Skeletal muscle tissue (tissue), 4 donors: ENCODE measurements around the gene MFAP4. TPM values are rescaled to one million over a fixed set of nuclear protein-coding genes. Genes with fewer than 3 reads are reported as not detected.

Experiments used
- H3K27ac ChIP-seq: one replicate; pipeline ENCODE4 v1.7.0; 2013; ENCODE audit warnings: mild to moderate bottlenecking, low read depth, low read length, inconsistent platforms
- H3K27me3 ChIP-seq, 3 donors: one replicate each; pipeline ENCODE4 v1.7.0; 2013; ENCODE audit warnings: low read length in 3 of 3; ENCODE audit not compliant: control insufficient read depth in 3 of 3, insufficient read depth in 3 of 3
- H3K36me3 ChIP-seq, 3 donors: one replicate each; pipeline ENCODE4 v1.7.0; 2013; ENCODE audit warnings: low read length in 3 of 3; ENCODE audit not compliant: control insufficient read depth in 3 of 3, insufficient read depth in 3 of 3
- H3K4me1 ChIP-seq, 3 donors: one replicate each; pipeline ENCODE4 v1.7.0; 2013; ENCODE audit warnings: low read length in 3 of 3, mild to moderate bottlenecking in 3 of 3; ENCODE audit not compliant: control insufficient read depth in 3 of 3, insufficient read depth in 3 of 3
- H3K4me3 ChIP-seq, 3 donors: one replicate each; pipeline ENCODE4 v1.7.0; 2013; ENCODE audit warnings: low read length in 3 of 3
- H3K9ac ChIP-seq, 3 donors: one replicate each; pipeline ENCODE4 v1.7.0; 2013; ENCODE audit warnings: low read length in 3 of 3, mild to moderate bottlenecking in 3 of 3, moderate library complexity in 2 of 3, low read depth in 1 of 3
- H3K9me3 ChIP-seq, 3 donors: one replicate each; pipeline ENCODE4 v1.7.0; 2013; ENCODE audit warnings: low read length in 3 of 3; ENCODE audit not compliant: control insufficient read depth in 3 of 3
- total RNA-seq: library from RNA; depleted of rRNA; stranded (reverse); fragments of >200 nt; gene quantifications from one replicate; pipeline ENCODE4 v1.2.3, GENCODE V29; 2014
- donor health status: Osteomylitis.

Gene MFAP4
- total RNA-seq, 1 donor from 2014 or later: 29.2 TPM

- H3K9ac ChIP-seq: peak overlapping the region; percentile 32 to 64 (median 51)
Observed at GRCh38 chr17:19386051-19386929, 700 bp downstream of the MFAP4 start.

GRCh38 chr17:19385521-19385983, 1.4 kb downstream of the MFAP4 start:
- H3K4me3 ChIP-seq: peak overlapping the region in 2 of 3 donors; percentile 2 to 52

More at GRCh38 chr17:19386051-19386929, 700 bp downstream of the MFAP4 start:
- no peaks in the 10 kb centered on the region for H3K9me3 ChIP-seq
- peak overlapping the region in 2 of 3 donors; percentile 54 to 63 for H3K4me3 ChIP-seq
- H3K4me1 ChIP-seq: peaks cover 37 to 52% (median 49%) of the 10 kb centered on the region in 3 donors
- H3K36me3 ChIP-seq: peaks cover 15 to 20% (median 20%) of the 10 kb centered on the region in 3 donors
- H3K27ac ChIP-seq: peak overlapping the region; percentile 77
- no peaks in the 10 kb centered on the region for H3K27me3 ChIP-seq

GRCh38 chr17:19384723-19385391, 2.1 kb downstream of the MFAP4 start:
- Histone ChIP-seq H3K27me3 (no peaks in the 10 kb centered on the region), H3K36me3 (peaks cover 29 to 35% (median 32%) of the 10 kb centered on the region in 3 donors), H3K4me3 (peak overlapping the region; percentile 27 to 52 (median 30)), H3K9ac (peak overlapping the region in 1 of 3 donors; percentile 68), H3K4me1 (peaks cover 37 to 52% (median 48%) of the 10 kb centered on the region in 3 donors), H3K9me3 (no peaks in the 10 kb centered on the region), H3K27ac (peak overlapping the region; percentile 58)

More at GRCh38 chr17:19385521-19385983, 1.4 kb downstream of the MFAP4 start:
- Histone ChIP-seq H3K27ac (peak overlapping the region; percentile 77), H3K27me3 (no peaks in the 10 kb centered on the region), H3K9me3 (no peaks in the 10 kb centered on the region), H3K36me3 (peaks cover 22 to 28% (median 27%) of the 10 kb centered on the region in 3 donors), H3K4me1 (peaks cover 37 to 52% (median 49%) of the 10 kb centered on the region in 3 donors), H3K9ac (peak overlapping the region in 1 of 3 donors; percentile 62)

GRCh38 chr17:19383681-19384470, 3.1 kb downstream of the MFAP4 start:
- H3K9ac ChIP-seq: peak overlapping the region in 1 of 3 donors; percentile 68
- no peaks in the 10 kb centered on the region for H3K27me3 ChIP-seq
- H3K27ac ChIP-seq: peak overlapping the region; percentile 58
- peaks cover 43 to 60% (median 57%) of the 10 kb centered on the region in 3 donors for H3K4me1 ChIP-seq
- no peaks in the 10 kb centered on the region for H3K9me3 ChIP-seq
- H3K36me3 ChIP-seq: peaks cover 34 to 42% (median 39%) of the 10 kb centered on the region in 3 donors
- peak overlapping the region in 1 of 3 donors; percentile 22 for H3K4me3 ChIP-seq

- Histone ChIP-seq H3K4me3 (no peak overlapping the region), H3K9ac (no peak overlapping the region), H3K4me1 (peaks cover 40 to 54% (median 53%) of the 10 kb centered on the region in 3 donors), H3K27me3 (no peaks in the 10 kb centered on the region), H3K9me3 (no peaks in the 10 kb centered on the region), H3K36me3 (peaks cover 34 to 42% (median 39%) of the 10 kb centered on the region in 3 donors), H3K27ac (no peak overlapping the region)
Observed at GRCh38 chr17:19382531-19383444, 4.2 kb downstream of the MFAP4 start.

- Histone ChIP-seq H3K36me3 (peaks cover 34 to 42% (median 39%) of the 10 kb centered on the region in 3 donors), H3K27ac (no peak overlapping the region), H3K27me3 (no peaks in the 10 kb centered on the region), H3K9me3 (no peaks in the 10 kb centered on the region), H3K9ac (no peak overlapping the region), H3K4me1 (peaks cover 40 to 54% (median 49%) of the 10 kb centered on the region in 3 donors), H3K4me3 (no peak overlapping the region)
Observed at GRCh38 chr17:19381741-19382444, 5.1 kb downstream of the MFAP4 start.

- Histone ChIP-seq H3K36me3 (peaks cover 34 to 42% (median 39%) of the 10 kb centered on the region in 3 donors), H3K27ac (no peak overlapping the region), H3K9ac (no peak overlapping the region), H3K27me3 (no peaks in the 10 kb centered on the region), H3K4me3 (no peak overlapping the region), H3K9me3 (no peaks in the 10 kb centered on the region), H3K4me1 (peaks cover 38 to 53% (median 45%) of the 10 kb centered on the region in 3 donors)
Observed at GRCh38 chr17:19381361-19381740, 5.6 kb downstream of the MFAP4 start.

GRCh38 chr17:19380481-19381301, 6.3 kb downstream of the MFAP4 start:
- peaks cover 37 to 49% (median 40%) of the 10 kb centered on the region in 3 donors for H3K4me1 ChIP-seq
- no peak overlapping the region for H3K27ac ChIP-seq
- H3K36me3 ChIP-seq: peaks cover 34 to 42% (median 39%) of the 10 kb centered on the region in 3 donors
- H3K9ac ChIP-seq: no peak overlapping the region
- H3K27me3 ChIP-seq: no peaks in the 10 kb centered on the region
- no peaks in the 10 kb centered on the region for H3K9me3 ChIP-seq
- no peak overlapping the region for H3K4me3 ChIP-seq
